Ramos (cell line): ENCODE data around the gene UBASH3A.

Source experiments
- in situ Hi-C: fragments of 300-500 bp; cut with MboI; formaldehyde crosslinking; loops from one replicate; pipeline ENCODE4 v1.14.3; 2022; ENCODE audit warnings: low sequenced_read_pairs; ENCODE audit not compliant: unreplicated experiment

The UBASH3A gene

GRCh38 chr21:42495027-42495426 lies 91.3 kb downstream of the UBASH3A start:
- in situ Hi-C loops, result no loop called here

DNA sequence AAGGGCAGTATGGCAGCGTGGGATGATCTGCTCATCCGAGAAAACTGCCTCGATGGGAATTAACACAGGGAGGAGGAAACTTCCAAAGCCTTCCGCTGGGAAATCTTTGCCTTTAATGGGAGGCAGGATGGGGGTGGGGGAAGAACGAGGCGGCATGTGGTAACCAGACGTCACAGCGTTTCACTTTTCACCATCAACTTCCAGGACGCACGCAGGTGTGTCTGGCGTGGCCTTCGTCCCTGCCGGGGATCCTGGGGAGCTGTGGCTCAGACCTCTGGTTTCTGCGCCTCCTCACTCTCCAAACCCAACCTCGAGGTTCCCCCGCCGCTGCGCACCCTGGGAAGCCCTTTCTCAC lies 92.0 kb downstream of the UBASH3A start:
- in situ Hi-C loops, result no loop called here

DNA sequence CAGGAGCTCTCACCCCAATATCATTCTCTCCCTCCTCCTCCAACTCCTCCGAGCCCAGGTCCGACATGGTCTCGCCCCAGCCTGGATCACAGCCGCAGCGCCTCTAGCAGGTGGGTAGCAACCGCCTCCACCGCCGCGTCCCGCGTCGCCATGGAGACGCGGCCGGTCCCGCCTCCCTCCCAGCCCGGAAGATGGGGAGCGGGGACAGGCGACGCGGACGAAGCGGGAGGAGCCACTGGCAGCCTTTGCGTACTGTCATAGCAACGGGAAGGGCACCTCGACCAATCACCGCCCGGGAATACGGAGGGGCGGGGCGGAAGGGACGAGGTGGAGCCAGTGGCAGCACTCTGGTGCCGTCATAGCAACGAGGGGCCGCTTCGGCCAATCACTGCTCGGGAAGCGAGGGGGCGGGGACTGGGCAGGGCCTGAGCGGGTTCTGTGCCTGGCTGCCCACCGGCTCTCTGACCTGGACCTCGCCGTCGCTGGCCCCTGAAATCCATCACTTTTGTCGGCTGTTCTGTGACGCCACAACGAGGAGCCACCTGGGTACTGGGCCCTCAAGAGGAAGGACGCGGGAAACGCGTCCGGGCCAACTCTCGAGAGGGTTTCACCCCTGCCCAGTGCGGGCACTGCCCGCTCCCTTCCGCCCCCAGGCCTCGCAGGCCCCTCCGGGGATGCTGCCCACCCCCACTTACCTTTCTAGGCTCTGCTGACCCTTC lies 92.6 kb downstream of the UBASH3A start, which contains the start of gene RSPH1:
RSPH1 (minus strand) TSS at position 105 of the 719 bp plus-strand sequence; CDS start at position 67, 38 bp downstream.
- in situ Hi-C loops, result no loop called here

DNA sequence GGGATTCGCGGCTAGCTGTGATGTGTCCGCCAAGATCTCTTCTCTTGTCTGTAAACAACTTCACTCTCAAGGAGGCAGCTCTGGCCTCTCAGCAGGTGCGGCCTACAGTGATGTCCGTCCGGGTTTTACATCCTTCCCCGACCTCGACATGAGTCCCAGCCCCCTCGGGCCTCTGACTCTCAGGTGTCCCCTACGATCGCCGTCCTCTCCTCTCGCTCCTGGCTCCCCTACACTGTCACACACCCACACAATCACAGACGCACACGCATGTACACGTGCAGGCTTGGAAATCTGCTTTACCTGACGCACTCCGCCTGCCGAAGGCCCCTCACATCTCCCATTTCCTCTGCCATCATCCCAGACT lies 93.1 kb downstream of the UBASH3A start:
- in situ Hi-C loops, result no loop called here
